ENCODE measurements around the gene BTBD19.

Gene BTBD19

DNA sequence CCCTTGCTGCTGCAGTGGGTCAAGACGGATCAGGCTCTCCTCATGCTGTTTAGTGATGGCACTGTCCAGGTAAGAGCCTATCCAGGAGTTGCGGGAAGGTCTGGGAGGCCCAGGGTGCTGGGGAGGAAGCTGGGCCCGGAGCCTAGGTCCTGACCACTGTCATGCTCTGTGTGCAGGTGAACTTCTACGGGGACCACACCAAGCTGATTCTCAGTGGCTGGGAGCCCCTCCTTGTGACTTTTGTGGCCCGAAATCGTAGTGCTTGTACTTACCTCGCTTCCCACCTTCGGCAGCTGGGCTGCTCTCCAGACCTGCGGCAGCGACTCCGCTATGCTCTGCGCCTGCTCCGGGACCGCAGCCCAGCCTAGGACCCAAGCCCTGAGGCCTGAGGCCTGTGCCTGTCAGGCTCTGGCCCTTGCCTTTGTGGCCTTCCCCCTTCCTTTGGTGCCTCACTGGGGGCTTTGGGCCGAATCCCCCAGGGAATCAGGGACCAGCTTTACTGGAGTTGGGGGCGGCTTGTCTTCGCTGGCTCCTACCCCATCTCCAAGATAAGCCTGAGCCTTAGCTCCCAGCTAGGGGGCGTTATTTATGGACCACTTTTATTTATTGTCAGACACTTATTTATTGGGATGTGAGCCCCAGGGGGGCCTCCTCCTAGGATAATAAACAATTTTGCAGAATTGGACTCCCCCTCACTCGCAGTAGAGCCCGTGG, 2.9 kb upstream of the BTBD19 start:
- H3K4me3 ChIP-seq (ENCODE audit: low read depth, low read length), result no peak overlapping the region
- peak; percentile 6 for TF ChIP-seq CTCF (IDR thresholded peaks at IDR 0.05; ENCODE audit: low read depth, low read length, missing control alignments)
- DNase-seq (ENCODE audit: low read depth), result no peak
- in situ Hi-C loops (cut with HindIII; ENCODE audit: low sequenced_read_pairs), result no loop called here

GRCh38 chr1:44806025-44806703, 2.2 kb upstream of the BTBD19 start:
- in situ Hi-C loops (cut with HindIII; ENCODE audit: low sequenced_read_pairs), result no loop called here
- TF ChIP-seq CTCF (IDR thresholded peaks at IDR 0.05; ENCODE audit: low read depth, low read length, missing control alignments), result no peak
- H3K4me3 ChIP-seq (ENCODE audit: low read depth, low read length), result no peak overlapping the region
- no peak for DNase-seq (ENCODE audit: low read depth)

- in situ Hi-C loops (cut with HindIII; ENCODE audit: low sequenced_read_pairs), result no loop called here
- no peak for TF ChIP-seq CTCF (IDR thresholded peaks at IDR 0.05; ENCODE audit: low read depth, low read length, missing control alignments)
- no peak for DNase-seq (ENCODE audit: low read depth)
- peak within 1 kb of the TSS; percentile 9 for H3K4me3 ChIP-seq (ENCODE audit: low read depth, low read length)
These were observed 1.5 kb upstream of the BTBD19 start, which contains the start of gene DYNLT4 for GRCh38 chr1:44806704-44807363. Gene DYNLT4 (minus strand): TSS chr1:44807351. CDS start chr1:44806668, 683 bp downstream.

- peak overlapping the region; percentile 9 for H3K4me3 ChIP-seq (ENCODE audit: low read depth, low read length)
- no peak for TF ChIP-seq CTCF (IDR thresholded peaks at IDR 0.05; ENCODE audit: low read depth, low read length, missing control alignments)
- DNase-seq (ENCODE audit: low read depth), result peak; percentile 99
- in situ Hi-C loops (cut with HindIII; ENCODE audit: low sequenced_read_pairs), result no loop called here
These were observed 810 bp upstream of the BTBD19 start for GRCh38 chr1:44807364-44808062.

DNA sequence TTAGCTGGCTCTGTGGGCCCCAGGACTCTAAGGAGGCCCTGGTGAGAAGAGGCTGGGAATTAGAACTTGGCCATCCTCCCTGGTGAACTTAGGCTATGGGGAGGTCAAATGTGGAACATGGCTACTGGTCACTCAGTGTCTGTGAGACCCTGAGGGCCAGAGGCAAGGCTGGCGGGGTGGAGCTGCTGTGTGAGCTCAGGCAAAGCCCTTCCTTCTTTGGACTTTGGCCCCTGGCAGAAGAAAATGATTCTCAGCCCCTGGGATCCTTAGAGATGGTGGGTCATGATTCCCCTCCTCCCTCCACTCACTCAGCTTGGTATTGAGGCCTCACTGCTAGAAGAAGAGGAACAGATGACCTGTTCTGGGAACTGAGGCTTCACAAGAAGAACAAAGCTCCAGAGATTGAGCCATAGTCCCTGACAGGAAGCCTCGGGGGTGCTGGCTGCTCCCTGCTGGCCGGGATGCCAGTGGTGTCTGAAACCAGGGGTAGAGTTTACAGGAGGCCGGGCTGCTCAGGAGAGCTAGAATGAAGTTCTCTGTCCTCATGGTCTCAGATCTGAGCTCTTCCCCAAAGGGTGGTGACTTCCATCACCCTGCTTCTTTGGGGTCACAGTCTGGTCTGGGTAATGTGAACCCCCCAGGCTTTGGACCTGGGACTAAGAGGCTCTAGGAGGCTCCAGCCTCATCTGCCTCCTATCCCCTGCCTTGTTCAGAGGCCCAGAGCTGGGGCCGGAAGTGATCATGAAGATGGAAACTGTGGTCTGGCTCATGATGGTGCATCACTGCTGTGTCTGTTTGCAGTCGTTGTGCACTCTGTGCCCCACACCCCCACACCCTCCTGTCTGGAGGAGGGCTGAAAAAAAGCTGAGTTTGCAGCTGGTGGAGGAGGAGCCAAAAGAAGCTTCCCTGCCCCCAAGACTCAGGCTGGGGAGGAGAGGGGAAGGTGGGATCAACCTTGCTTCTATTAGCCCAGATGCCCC, 905 bp downstream of the BTBD19 start:
- no peak for DNase-seq (ENCODE audit: low read depth)
- H3K4me3 ChIP-seq (ENCODE audit: low read depth, low read length), result peak overlapping the region; percentile 23
- in situ Hi-C loops (cut with HindIII; ENCODE audit: low sequenced_read_pairs), result no loop called here
- no peak for TF ChIP-seq CTCF (IDR thresholded peaks at IDR 0.05; ENCODE audit: low read depth, low read length, missing control alignments)
